HG02884 (cell line): ENCODE measurements around the gene GPR62.
"Not testable (repeated sequence)": the region's sequence is repeated elsewhere in the genome, so short reads cannot be mapped to it uniquely, and the experiment has no call there.

Experiments
- ATAC-seq: cut with Tn5 transposase; IDR thresholded peaks from one replicate; pipeline ENCODE4 v1.9.1; 2021; ENCODE audit warnings: mild to moderate bottlenecking, moderate library complexity; ENCODE audit not compliant: unreplicated experiment

The GPR62 gene

DNA sequence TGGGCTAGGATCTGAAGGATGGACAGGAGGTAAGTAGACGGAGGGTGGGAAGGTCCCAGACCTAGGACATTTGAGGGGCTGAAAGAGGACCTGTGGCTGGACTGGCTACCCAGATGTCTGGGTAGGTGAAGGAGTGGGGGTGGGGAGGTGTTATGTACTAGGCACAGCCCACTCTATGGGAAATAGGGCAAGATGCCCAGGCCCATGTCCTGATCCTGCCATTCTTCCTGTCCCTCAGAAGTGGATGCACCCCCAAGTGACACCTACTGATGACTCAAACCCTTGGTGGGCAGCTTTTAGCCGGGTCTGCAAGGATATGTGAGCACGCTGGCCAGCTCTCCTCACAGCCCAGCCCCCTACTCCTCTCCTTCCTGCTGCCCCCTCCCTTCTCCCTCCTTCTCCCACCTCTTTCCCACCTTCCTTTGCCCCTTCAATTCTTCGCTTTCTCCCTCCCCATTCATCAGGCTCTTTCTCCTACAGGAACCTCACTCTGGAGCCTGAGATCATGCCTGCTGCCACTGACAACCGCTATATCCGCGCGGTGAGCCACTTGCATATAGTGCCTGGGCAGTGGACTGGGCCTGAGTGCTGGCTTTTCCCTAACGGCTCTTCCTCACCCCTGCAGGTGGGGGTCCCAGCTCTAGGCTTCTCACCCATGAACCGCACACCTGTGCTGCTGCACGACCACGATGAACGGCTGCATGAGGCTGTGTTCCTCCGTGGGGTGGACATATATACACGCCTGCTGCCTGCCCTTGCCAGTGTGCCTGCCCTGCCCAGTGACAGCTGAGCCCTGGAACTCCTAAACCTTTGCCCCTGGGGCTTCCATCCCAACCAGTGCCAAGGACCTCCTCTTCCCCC is 33.3 kb downstream of the GPR62 start:
- no peak for ATAC-seq

DNA sequence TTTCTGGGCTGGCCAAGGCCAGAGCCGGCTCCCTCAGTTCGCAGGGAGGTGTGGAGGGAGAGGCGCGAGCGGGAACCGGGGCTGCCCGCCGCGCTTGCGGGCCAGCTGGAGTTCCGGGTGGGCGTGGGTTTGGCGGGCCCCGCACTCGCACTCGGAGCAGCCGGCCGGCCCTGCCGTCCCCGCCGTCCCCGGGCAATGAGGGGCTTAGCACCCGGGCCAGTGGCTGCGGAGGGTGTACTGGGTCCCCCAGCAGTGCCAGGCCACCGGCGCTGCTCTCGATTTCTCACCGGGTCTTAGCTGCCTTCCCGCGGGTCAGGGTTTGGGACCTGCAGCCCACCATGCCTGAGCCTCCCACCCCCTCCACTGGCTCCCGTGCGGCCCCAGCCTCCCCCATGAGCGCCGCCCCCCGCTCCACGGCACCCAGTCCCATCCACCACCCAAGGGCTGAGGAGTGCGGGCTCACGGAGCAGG is 35.4 kb downstream of the GPR62 start:
- ATAC-seq, result not testable (repeated sequence)

DNA sequence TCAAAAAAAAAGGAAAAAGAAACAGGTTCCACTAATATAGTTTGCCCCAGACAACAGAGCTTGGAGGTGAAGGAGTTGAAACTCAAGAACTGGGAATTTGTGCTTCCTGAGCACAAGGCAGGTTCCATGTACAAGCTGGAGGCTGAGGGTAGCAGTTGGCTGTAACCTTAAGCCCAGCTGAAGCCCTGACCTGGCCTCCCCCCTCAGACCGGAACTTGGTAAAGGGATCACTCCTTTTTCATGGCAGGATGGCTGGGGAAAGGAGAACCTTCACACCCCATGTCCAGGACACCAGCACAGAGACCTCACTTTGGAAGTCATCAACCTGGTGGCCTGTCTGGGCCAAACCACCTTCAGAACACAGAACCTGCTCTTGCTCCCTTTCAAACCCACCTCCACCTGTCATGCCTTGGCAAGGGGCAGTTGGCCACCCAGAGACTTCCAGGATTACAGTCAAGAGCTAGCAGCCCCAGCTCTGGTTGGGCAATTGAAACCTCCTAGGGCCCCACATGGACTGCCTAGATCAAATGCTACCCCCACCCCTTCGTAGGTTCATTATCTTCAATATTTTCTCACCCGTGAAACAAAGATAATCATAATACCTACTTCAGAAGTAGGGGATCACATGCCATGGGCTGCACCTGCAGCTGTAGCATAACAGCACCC is 37.0 kb downstream of the GPR62 start:
- no peak for ATAC-seq

DNA sequence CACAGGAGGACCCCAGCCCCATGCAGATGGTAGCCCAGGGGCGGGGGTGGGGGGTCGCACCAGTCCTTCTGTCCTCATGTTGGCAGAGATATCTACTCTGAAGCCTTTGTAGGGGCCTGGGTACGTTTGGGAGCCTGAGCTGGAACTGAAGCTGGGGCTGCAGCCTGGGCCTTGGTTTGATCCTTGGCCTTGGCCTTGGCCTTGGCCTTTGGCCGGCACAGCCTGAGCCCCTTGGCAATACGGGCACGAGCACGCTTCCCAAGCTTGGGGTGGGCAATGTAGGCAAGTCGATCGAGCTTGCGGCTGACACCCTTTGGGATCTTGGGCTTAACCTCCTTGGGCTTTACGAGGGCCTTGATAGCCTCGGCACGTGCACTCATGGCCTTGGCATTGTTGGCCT is 38.5 kb downstream of the GPR62 start:
- not testable (repeated sequence) for ATAC-seq

DNA sequence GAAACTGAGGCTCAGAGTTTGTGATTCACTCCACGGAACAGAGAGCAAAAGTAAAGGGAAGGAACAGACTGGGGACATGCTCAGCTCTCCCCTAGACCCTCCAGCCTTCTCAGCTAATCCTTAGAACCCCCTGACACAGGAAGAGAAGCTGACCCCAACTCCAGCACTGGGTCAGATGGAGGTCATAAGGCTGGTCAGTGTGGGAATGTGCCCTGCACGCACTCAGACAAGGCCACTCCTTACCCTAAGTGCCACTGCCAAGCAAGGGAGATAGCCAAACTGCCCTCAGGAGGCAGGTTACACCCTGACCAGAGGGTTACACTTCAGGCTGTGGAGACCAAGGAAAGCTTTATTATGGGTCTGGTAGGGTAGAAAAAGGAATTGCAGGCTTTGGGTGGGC is 39.3 kb downstream of the GPR62 start:
- ATAC-seq, result no peak

DNA sequence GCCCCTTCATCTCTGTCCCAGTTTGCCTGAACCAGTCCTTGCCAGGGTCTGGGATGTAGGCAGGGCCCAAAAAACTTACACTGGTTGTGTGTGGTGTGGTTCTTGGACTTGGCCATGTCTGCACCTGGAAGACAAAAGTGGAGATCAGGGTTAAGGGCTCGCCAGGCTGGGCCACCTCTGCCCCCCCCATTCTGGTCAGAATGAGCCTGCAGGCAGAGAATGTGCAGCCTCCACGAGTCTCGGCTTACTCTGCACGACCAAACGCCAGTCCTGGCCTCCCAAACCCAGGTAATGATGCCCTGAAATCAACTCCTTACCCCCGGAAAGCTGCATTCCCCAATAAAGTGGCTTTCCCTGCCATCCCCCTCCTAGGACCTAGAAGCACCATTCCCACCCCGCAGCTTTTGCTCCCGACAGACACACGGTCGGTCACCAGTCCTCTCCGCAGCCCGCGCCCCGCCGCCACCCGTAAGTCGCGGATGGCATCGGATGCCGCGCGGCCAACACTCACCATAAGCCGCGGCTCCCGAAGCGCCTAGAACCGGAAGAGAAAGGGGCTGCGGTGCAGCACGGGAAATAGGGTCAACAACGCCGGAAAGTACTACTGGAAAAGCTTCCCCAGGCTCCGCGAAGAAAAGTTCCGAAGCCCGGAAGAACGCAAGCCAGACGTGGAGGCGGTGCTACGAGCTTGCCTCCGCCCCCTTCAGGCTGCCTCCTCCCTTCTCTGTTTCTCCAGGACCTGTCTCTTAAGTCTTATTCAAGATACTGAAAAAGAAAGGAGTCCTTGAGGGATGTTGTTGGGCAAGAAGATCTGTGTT is 40.4 kb downstream of the GPR62 start, which contains the start of gene RPL29:
Gene RPL29, minus strand, starts transcription at position 550 of the 818 bp plus-strand sequence. Its CDS starts 434 bp downstream, at position 116.
- peak; percentile 72 for ATAC-seq

DNA sequence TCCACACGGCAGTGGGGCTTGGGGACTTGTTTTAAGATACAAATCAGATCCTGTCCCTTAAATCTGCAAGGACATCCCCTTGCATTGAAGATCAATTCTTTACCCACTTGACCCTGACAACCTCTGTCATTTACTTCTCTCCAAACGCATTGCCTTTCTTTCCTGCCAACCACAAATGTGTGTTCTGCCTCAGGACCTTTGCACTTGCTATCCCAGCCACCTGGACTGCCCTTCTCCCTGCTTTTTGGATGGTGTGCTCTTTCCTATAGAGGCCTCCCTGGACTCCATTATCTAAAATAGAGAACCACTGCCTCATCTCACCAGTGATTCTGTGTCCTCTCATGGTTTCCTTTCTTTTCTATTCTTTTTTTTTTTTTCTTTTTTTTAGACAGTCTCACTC is 42.0 kb downstream of the GPR62 start:
- no peak for ATAC-seq

DNA sequence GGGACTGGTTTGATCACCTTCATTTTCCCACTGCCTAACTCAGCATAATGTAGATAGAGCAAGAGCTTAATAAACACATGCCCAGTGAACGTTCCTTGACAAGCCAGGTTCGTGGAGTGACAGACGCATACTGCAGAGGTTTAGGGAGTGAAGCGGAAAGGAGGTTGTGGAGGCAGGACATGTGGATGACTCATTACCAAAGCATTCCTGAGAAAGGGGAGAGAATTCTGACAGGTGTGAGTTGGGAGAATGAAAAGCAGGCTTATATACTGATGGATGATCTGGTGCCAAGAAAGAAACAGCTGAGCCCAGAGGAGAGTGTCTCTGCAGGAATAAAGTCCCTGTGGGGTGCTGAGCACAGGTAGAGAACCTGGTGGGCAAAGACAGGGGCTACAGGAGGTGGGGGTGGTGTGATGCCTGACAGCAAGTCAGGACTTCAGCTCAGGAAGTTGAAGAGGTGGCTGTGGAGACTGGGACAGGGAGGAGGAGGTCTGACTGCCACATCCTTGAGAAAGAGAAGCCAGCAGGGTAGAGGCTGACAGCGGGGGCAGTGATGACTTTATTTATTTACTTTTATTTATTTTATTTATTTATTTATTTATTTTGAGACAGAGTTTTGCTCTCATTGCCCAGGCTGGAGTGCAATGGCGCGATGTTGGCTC is 42.9 kb downstream of the GPR62 start:
- ATAC-seq, result no peak

DNA sequence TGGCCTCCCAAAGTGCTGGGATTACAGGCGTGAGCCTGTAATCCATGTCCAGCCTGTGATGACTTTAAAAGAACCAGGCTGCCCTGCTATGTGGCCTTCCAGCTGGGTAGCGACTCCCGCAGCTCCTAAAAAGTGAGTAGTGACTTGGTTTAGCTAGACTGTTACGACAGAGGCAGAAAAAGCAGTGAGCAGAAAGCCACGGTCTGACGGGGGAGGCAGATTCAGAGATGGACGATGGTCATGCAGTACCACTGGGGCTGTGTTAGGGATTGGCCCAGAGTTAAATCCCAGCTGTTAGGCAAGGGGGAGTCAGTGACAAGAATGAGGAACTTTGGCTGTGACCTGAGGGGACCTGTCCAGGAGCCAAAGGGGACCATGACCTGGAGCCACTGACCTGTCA is 43.6 kb downstream of the GPR62 start:
- no peak for ATAC-seq

DNA sequence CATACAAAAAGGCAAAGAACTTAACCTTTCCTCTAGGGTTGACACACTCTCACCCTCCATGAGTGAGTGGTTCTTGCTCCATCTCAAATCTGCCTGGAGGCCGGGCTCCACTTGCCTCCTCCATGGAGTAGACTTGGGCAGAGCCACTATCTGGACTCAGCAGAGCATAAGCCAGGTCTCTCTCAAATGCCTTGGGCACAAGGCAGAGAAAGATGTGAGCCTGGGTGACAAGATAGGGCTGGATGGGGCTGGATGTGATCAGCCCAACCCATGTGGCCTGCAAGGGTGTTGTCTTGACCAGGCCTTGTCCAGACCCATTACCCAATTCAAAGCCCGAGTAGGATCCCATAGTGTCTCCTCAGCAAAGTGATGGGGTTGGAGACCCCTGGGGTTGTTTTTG is 44.7 kb downstream of the GPR62 start:
- no peak for ATAC-seq

DNA sequence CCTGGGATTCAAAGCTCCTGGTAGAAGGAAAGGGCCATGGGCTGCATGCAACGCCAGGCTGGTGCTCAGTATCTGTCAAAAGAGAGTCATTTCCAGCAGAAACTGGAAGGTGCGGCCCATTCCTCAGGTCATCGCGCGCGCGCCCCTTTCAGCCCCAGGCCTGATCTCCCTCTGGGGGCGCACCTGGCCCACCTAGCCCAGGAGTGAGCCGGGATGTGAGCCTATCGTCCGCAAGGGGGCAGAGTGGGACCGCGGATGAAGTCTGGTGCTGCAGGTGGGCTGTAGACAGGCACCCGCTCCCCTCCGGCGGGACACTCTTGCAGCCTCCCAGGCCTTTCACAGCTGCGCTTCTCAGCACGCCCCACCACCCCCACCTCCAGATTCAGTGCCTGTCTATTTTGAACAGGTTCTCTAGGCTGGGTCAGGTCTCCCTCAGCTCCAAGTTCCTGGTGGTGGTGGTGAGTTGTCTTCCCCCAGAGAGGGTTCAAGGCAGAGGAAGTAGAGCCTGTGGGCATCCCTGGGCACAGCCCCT is 46.3 kb downstream of the GPR62 start:
- peak; percentile 84 for ATAC-seq

DNA sequence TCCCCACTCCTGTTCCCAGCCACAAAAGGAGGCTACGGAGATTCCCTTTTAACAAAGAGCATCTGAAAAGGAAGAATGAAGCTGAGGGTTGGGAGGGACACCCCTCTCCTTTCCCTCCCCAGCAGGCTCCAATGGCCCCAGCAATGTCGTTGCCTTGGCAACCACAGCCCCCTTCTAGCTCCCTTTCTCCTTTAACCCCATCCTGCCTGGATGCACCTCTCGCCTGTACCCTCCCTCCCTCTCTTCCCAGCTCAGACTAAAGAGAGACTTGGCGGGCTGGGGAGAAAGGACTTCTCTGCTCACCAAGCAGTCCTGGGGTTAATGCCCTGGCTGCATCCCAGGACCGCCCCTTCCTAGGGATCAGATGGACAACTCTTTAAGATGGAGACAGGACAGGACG is 47.6 kb downstream of the GPR62 start:
- ATAC-seq, result no peak

DNA sequence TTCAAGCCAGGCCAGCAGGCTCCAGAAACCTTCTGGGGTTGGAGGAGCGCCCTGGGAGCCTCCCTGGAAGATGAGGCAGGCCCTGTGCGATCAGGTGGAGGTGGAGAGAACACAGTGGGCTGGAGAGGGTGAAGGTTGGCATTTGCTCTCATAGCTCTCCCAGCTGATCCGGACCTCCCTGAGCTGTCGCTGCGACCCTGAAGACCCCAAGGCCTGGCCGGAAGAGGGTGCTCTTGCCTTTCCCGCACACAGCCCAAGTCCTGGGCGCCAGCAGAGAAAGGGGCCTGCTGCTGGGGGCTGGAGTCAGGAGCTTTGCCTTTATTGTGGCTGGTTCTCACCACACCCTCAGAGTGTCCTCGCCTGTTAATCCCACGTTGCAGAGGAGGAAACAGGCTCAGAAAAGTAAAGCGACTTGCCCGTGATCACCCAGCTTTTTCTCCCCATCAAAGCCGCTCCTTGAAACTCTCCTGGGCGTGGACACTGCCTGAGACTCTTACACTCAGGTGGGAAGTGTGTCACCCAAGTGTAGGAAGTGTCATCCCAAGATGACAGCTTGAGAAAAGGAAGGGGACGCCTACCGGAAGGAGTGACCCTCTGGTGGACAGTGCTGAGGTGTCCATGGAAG is 49.1 kb downstream of the GPR62 start:
- no peak for ATAC-seq

DNA sequence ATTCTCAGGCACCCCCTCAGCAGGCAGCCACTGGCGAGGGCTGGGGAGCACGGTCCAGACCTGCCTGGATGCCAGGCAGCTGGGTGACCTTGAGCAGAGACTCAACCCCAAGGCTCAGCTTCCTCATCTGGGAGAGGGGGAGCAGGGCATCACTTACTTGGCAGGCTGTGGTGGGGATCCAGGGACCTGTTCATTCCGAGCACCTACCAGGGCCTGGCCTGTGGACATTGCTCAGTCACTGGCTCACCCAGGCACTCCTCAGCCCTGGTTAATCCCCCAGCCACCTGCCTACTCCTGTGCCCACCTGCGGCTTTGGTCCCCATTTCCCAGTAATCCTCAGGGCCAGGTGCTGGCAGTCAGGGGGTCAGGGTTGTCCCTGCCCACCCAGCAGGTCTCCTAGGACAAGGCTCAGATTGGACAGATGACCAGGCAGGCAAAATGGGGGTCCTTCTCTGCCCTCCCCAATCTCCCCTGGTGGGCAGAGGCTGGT is 49.8 kb downstream of the GPR62 start:
- no peak for ATAC-seq

DNA sequence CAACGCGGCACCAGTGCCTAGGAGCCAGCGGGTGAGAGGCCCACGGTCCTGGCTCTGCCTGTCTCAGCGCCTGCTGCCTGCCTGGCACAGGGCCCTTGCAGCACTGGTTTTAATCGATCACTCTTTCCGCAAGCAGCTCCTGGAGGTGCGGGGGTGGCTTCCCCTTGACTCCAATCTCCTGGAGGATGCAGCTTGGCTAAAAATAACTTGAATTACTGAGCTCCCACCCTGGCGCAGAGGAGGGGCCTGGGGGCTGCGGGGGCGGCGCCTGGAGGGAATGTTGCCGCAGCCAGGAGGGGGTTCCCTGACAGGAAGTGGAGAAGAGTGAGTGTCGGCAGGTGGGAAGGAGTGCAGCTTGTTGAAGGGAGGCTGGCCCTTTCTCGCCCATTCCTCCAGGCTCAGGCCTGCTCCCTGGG is 50.4 kb downstream of the GPR62 start:
- ATAC-seq, result no peak

DNA sequence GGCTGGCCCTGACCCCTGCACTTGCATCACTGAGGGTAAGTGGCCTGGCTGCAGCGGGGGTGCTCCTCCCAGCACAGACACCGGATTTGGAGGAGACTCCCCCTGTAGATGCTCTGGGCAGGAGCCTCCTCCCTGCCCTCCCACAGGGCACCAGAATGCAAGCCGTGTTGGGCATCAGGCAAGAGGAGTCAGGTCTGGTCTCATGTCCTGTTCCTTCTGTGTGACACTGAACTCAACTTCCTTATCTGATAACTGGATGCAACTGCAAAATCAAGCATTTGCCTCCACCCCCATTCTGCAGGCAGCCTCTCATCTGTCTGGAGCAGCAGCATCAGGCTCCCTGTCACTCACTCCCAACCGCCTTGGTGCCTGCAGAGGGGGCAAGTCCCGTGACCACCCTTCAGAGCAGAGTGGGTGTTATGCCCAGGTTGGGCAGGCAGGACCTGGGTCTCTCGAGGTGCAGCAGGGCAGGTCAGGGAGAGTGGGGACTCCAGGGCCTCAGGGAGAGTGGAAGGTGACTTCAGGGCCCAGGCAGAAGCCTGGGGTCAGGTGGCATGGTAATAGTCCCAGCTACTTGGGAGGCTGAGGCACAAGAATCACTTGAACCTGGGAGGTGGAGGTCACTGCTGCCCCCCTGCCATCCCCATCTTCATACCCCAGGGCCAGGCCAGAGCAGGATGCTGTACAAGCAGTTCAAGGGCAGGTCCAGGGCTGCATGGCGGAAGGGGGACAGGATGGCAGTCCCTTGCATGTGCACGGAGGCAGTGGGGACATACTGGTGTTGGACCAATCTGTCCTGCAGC is 51.0 kb downstream of the GPR62 start:
- no peak for ATAC-seq

DNA sequence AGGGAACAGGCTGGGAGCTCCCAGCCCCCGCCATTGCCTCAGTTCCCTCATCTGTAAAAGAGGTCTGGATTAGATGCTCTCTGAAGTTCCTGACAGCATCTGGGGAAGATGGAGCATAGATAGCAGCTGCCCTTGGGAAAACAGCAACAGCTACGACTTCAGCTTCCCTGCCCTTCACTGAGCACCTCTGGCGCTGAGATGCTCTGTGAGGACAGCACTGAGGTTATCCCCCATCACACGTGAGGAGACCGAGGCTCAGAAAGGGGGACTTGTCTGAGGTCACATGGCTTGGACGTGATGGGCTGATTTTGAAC is 51.6 kb downstream of the GPR62 start:
- ATAC-seq, result no peak
